ENCODE measurements around the gene LCN1. TPM values are rescaled to one million over a fixed set of nuclear protein-coding genes. Genes with fewer than 3 reads are reported as not detected.

Gene LCN1
- total and polyA plus RNA-seq, 2 of the 4 experiments (the other 2 are of a cell fraction), result not detected

- Histone ChIP-seq H4K20me1 (ENCODE audit: insufficient read depth, low read length) (no peaks in the 10 kb centered on the region), H2AK5ac (ENCODE audit: low read depth, low read length) (no peak overlapping the region), H3K9ac (ENCODE audit: low read depth, low read length) (no peak overlapping the region), H2BK5ac (ENCODE audit: low read depth, low read length, poor library complexity, severe bottlenecking) (no peak overlapping the region), H3K79me1 (ENCODE audit: low read depth in 1 of 2, low read length in 2 of 2) (no peaks in the 10 kb centered on the region), H4K8ac (ENCODE audit: low read depth in 2 of 2, low read length in 2 of 2) (no peak overlapping the region), H3K4me1 (ENCODE audit: control insufficient read depth, insufficient read depth, low read length) (no peaks in the 10 kb centered on the region), H3K4me3 (ENCODE audit: insufficient read depth, low read depth, low read length) (no peak overlapping the region), H3K9me3 (ENCODE audit: control insufficient read depth, insufficient read depth, low read length) (no peaks in the 10 kb centered on the region), H3K23ac (ENCODE audit: low read depth, low read length) (no peak overlapping the region), H3K27me3 (ENCODE audit: control insufficient read depth, insufficient read depth, low read length) (peaks cover 4% of the 10 kb centered on the region), H2AFZ (replicated peaks; ENCODE audit: low read length, poor library complexity) (no peak overlapping the region), H3K9me1 (ENCODE audit: insufficient read depth, low read length) (no peaks in the 10 kb centered on the region), H3K4ac (ENCODE audit: low read depth, low read length) (no peak overlapping the region), H2BK120ac (ENCODE audit: low read depth, low read length) (no peak overlapping the region), H4K91ac (ENCODE audit: insufficient read depth, low read depth, low read length) (no peak overlapping the region), H3K14ac (replicated peaks; ENCODE audit: low read depth, low read length) (no peak overlapping the region), H2BK15ac (ENCODE audit: low read depth, low read length) (no peak overlapping the region), H3K18ac (ENCODE audit: low read depth, low read length) (no peak overlapping the region), H3K27ac (ENCODE audit: insufficient read depth, low read length) (no peak overlapping the region), H2BK20ac (ENCODE audit: low read depth, low read length) (no peak overlapping the region), H3K36me3 (ENCODE audit: control insufficient read depth, insufficient read depth, low read length) (no peaks in the 10 kb centered on the region), H2AK9ac (replicated peaks; ENCODE audit: low read depth, low read length, poor library complexity) (no peak overlapping the region), H4K5ac (ENCODE audit: low read depth, low read length) (no peak overlapping the region), H3K4me2 (ENCODE audit: low read depth, low read length) (no peak overlapping the region), H3K56ac (ENCODE audit: extremely low read depth, insufficient read depth, low read length) (no peak overlapping the region)
- no CpG with 5 or more reads among the region's 11 CpGs for WGBS, 2 experiments (ENCODE audit: extremely low coverage in 2 of 2, insufficient read length in 1 of 2)
- ChIA-PET POLR2A (ENCODE audit: unreplicated experiment) (interaction anchor here (0.6 kb wide), 1 partner anchor 21 kb away, joined by 4 read pairs; no protein-coding TSS in a partner anchor), CTCF (no interaction called here)
- in situ Hi-C loops (cut with MboI; ENCODE audit: low sequenced_read_pairs), result no loop called here
- TF ChIP-seq FOS (IDR thresholded peaks at IDR 0.05; ENCODE audit: low read depth, low read length), result no peak
- no peak for TF ChIP-seq CTCF (conservative IDR thresholded peaks at IDR 0.05; ENCODE audit: low read depth, low read length)
- TF ChIP-seq RCOR1 (IDR thresholded peaks at IDR 0.05; ENCODE audit: insufficient replicate concordance, low read length), result no peak
- no peak for TF ChIP-seq CEBPB (IDR thresholded peaks at IDR 0.05; ENCODE audit: low read depth, low read length)
- no peak for TF ChIP-seq USF2 (IDR thresholded peaks at IDR 0.05; ENCODE audit: low read depth, low read length)
- no peak for TF ChIP-seq NFE2L2 (IDR thresholded peaks at IDR 0.05; ENCODE audit: low read depth, low read length)
- no peak for TF ChIP-seq POLR2A (IDR thresholded peaks at IDR 0.05; ENCODE audit: low read depth, low read length)
- no peak for TF ChIP-seq CHD1 (IDR thresholded peaks at IDR 0.05; ENCODE audit: low read depth, low read length)
- TF ChIP-seq BHLHE40 (IDR thresholded peaks at IDR 0.05; ENCODE audit: low read depth, low read length), result no peak
- TF ChIP-seq RAD21 (IDR thresholded peaks at IDR 0.05; ENCODE audit: low read length), result no peak
- TF ChIP-seq ELK1 (IDR thresholded peaks at IDR 0.05; ENCODE audit: borderline replicate concordance, low read depth, low read length), result no peak
- TF ChIP-seq RFX5 (IDR thresholded peaks at IDR 0.05; ENCODE audit: low read depth, low read length), result no peak
- TF ChIP-seq MAZ (IDR thresholded peaks at IDR 0.05; ENCODE audit: borderline replicate concordance, low read depth, low read length), result no peak
- TF ChIP-seq MAFK (IDR thresholded peaks at IDR 0.05; ENCODE audit: low read depth, low read length), result no peak
- TF ChIP-seq MXI1 (IDR thresholded peaks at IDR 0.05; ENCODE audit: borderline replicate concordance, low read depth, low read length), result no peak
- BruUV-seq (replicated peaks), result no TSS peak
- ATAC-seq (ENCODE audit: low read depth) (no peak), DNase-seq (no peak)
- dilution Hi-C loops (cut with HindIII; ENCODE audit: low sequenced_read_pairs, unreplicated experiment), result no loop called here
- intact Hi-C loops (cut with micrococcal nuclease), result no loop called here
These were observed 5.0 kb downstream of the LCN1 start for GRCh38 chr9:135526089-135526729.

All from IMR-90 (cell line).